Measurements from ENCODE around the gene PSAP.
A peak's percentile ranks its signal among the peaks of the same experiment; 100 is the strongest.

Gene PSAP

GRCh38 chr10:71783917-71784678 lies 67.0 kb downstream of the PSAP start:
- no peak for DNase-seq (ENCODE audit: low spot score)

GRCh38 chr10:71782917-71783490 lies 68.0 kb downstream of the PSAP start:
- no peak for DNase-seq (ENCODE audit: low spot score)

GRCh38 chr10:71782221-71782916 lies 68.7 kb downstream of the PSAP start:
- no peak for DNase-seq (ENCODE audit: low spot score)

GRCh38 chr10:71780719-71781118 lies 70.3 kb downstream of the PSAP start:
- DNase-seq (ENCODE audit: low spot score), result no peak

GRCh38 chr10:71780156-71780555 lies 70.9 kb downstream of the PSAP start:
- DNase-seq (ENCODE audit: low spot score), result no peak

GRCh38 chr10:71779641-71780040 lies 71.4 kb downstream of the PSAP start:
- no peak for DNase-seq (ENCODE audit: low spot score)

GRCh38 chr10:71778071-71778825 lies 72.8 kb downstream of the PSAP start:
- no peak for DNase-seq (ENCODE audit: low spot score)

- no peak for DNase-seq (ENCODE audit: low spot score)
Measured at GRCh38 chr10:71777213-71777985, 73.7 kb downstream of the PSAP start.

GRCh38 chr10:71776481-71776925 lies 74.5 kb downstream of the PSAP start:
- no peak for DNase-seq (ENCODE audit: low spot score)

GRCh38 chr10:71774916-71775702 lies 75.9 kb downstream of the PSAP start:
- DNase-seq (ENCODE audit: low spot score), result no peak

- DNase-seq (ENCODE audit: low spot score), result peak; percentile 94
Measured at GRCh38 chr10:71773221-71773971, 77.7 kb downstream of the PSAP start, which contains the start of gene VSIR. VSIR (minus strand) TSS chr10:71773520; CDS start chr10:71773439, 81 bp downstream.

GRCh38 chr10:71772832-71773220 lies 78.2 kb downstream of the PSAP start:
- no peak for DNase-seq (ENCODE audit: low spot score)

- peak; percentile 83 for DNase-seq (ENCODE audit: low spot score)
Measured at GRCh38 chr10:71771821-71772617, 79.0 kb downstream of the PSAP start.

- no peak for DNase-seq (ENCODE audit: low spot score)
Measured at GRCh38 chr10:71771204-71771603, 79.8 kb downstream of the PSAP start.

GRCh38 chr10:71770789-71771188 lies 80.3 kb downstream of the PSAP start:
- no peak for DNase-seq (ENCODE audit: low spot score)

- no peak for DNase-seq (ENCODE audit: low spot score)
Measured at GRCh38 chr10:71770255-71770654, 80.8 kb downstream of the PSAP start.

GRCh38 chr10:71769279-71769823 lies 81.7 kb downstream of the PSAP start:
- DNase-seq (ENCODE audit: low spot score), result no peak

- DNase-seq (ENCODE audit: low spot score), result no peak
Measured at GRCh38 chr10:71767420-71768035, 83.5 kb downstream of the PSAP start.
